Measurements from ENCODE around the gene IGSF23.

GRCh38 chr19:44597131-44597491, 16.3 kb upstream of the IGSF23 start:
- TF ChIP-seq POLR2A (IDR thresholded peaks at IDR 0.05) (no peak), CTCF (IDR thresholded peaks at IDR 0.05) (no peak)
